ENCODE data around the gene BEND3. TPM values are rescaled to one million over a fixed set of nuclear protein-coding genes. Genes with fewer than 3 reads are reported as not detected.

BEND3 gene
- total RNA-seq, 1 donor from 2014 or later, result 1.9 TPM

GRCh38 chr6:107080036-107080435 lies 35.3 kb downstream of the BEND3 start:
- DNase-seq, result peak; percentile 23

GRCh38 chr6:107079429-107079828 lies 35.9 kb downstream of the BEND3 start:
- DNase-seq, result no peak

- DNase-seq, result no peak
Observed at GRCh38 chr6:107077710-107078109, 37.6 kb downstream of the BEND3 start.

GRCh38 chr6:107075951-107076381 lies 39.3 kb downstream of the BEND3 start:
- DNase-seq, result peak; percentile 19

- DNase-seq, result no peak
Observed at GRCh38 chr6:107070686-107071085, 44.6 kb downstream of the BEND3 start.

- DNase-seq, result no peak
Observed at GRCh38 chr6:107069631-107070548, 45.4 kb downstream of the BEND3 start.

- DNase-seq, result no peak
Observed at GRCh38 chr6:107068691-107069630, 46.4 kb downstream of the BEND3 start.

GRCh38 chr6:107066697-107067659 lies 48.3 kb downstream of the BEND3 start:
- DNase-seq, result no peak

- peak; percentile 44 for DNase-seq
Observed at GRCh38 chr6:107064579-107065065, 50.7 kb downstream of the BEND3 start.

GRCh38 chr6:107062691-107063090 lies 52.6 kb downstream of the BEND3 start:
- DNase-seq, result no peak

- no peak for DNase-seq
Observed at GRCh38 chr6:107061125-107062020, 53.9 kb downstream of the BEND3 start.

- no peak for DNase-seq
Observed at GRCh38 chr6:107060704-107061103, 54.6 kb downstream of the BEND3 start.

- DNase-seq, result no peak
Observed at GRCh38 chr6:107059606-107060005, 55.7 kb downstream of the BEND3 start.

- no peak for DNase-seq
Observed at GRCh38 chr6:107057679-107058078, 57.6 kb downstream of the BEND3 start.

GRCh38 chr6:107056796-107057195 lies 58.5 kb downstream of the BEND3 start:
- no peak for DNase-seq

- DNase-seq, result no peak
Observed at GRCh38 chr6:107047807-107048206, 67.5 kb downstream of the BEND3 start.

GRCh38 chr6:107045826-107046675 lies 69.3 kb downstream of the BEND3 start:
- DNase-seq, result no peak

GRCh38 chr6:107033126-107033525 lies 82.2 kb downstream of the BEND3 start:
- DNase-seq, result no peak

- peak; percentile 42 for DNase-seq
Observed at GRCh38 chr6:107032051-107032450, 83.3 kb downstream of the BEND3 start.

GRCh38 chr6:107030151-107030550 lies 85.2 kb downstream of the BEND3 start:
- no peak for DNase-seq
